Prostate gland (tissue), 2 donors: Measurements from ENCODE around the gene CACNG5. TPM values are rescaled to one million over a fixed set of nuclear protein-coding genes. Genes with fewer than 3 reads are reported as not detected.

Source experiments
- DNase-seq: peaks from one replicate; pipeline ENCODE4 v3.0.0-alpha.2; 2019; ENCODE audit warnings: low spot score
- H3K27ac ChIP-seq, 2 donors: fragments of 200-600 bp; sonication (generic); 2 replicates each; pipeline ENCODE4 v1.5.1; 2017 to 2019
- H3K27me3 ChIP-seq: fragments of 200-600 bp; sonication (generic); replicated peaks from 2 replicates; pipeline ENCODE4 v1.5.1; 2019; ENCODE audit not compliant: insufficient read depth
- H3K36me3 ChIP-seq, 2 donors: fragments of 200-600 bp; sonication (generic); 1 replicate in 1 of 2; 2 replicates in 1 of 2; pipeline versions ENCODE4 v1.5.1 to v1.8.1; 2017 to 2019
- H3K4me1 ChIP-seq: fragments of 200-600 bp; sonication (generic); replicated peaks from 2 replicates; pipeline ENCODE4 v1.5.1; 2019
- H3K4me3 ChIP-seq, 2 donors: fragments of 200-600 bp; sonication (generic); 2 replicates each; pipeline ENCODE4 v1.5.1; 2017 to 2019
- H3K9me3 ChIP-seq: fragments of 200-600 bp; sonication (generic); 2 replicates; pipeline ENCODE4 v1.5.1; 2017
- CTCF ChIP-seq, 4 experiments: fragments of 200-600 bp in 2 of 4; fragments of 450-650 bp in 2 of 4; sonication (generic) in 2 of 4; IDR thresholded peaks; 1 replicate in 3 of 4; 2 replicates in 1 of 4; pipeline ENCODE4 v1.5.1; 2016 to 2019; ENCODE audit warnings: antibody characterized with exemption in 4 of 4, mild to moderate bottlenecking in 2 of 4, moderate library complexity in 2 of 4
- POLR2A ChIP-seq: fragments of 450-650 bp; IDR thresholded peaks from one replicate; pipeline ENCODE4 v1.6.1; 2016; ENCODE audit warnings: antibody characterized with exemption, mild to moderate bottlenecking
- POLR2AphosphoS5 ChIP-seq: sonication (generic); formaldehyde crosslinking; IDR thresholded peaks from one replicate; pipeline ENCODE4 v1.6.1; 2017; ENCODE audit warnings: antibody characterized with exemption
- WGBS: methylation state at CpG from one replicate; pipeline ENCODE4 v1.1.5; 2018; 5-methylcytosine and 5-hydroxymethylcytosine counted together
- intact Hi-C: fragments of 100-400 bp; cut with DNase I; formaldehyde crosslinking; loops from one replicate; pipeline ENCODE4 v1.14.2; 2022
- total RNA-seq, 2 donors: library from RNA; depleted of rRNA; stranded (reverse); fragments of >200 nt; gene quantifications; one replicate each; pipeline ENCODE4 v1.1.0, GENCODE V29; 2016

The CACNG5 gene
- total RNA-seq, 2 donors from 2014 or later, result not detected

GRCh38 chr17:66811683-66812054 is 23.2 kb upstream of the CACNG5 start:
- no peak for TF ChIP-seq CTCF (IDR thresholded peaks at IDR 0.05)
- no peak for TF ChIP-seq POLR2A
- no peak for TF ChIP-seq POLR2AphosphoS5
- Histone ChIP-seq H3K4me3 (no peak overlapping the region), H3K36me3 (no peaks in the 10 kb centered on the region), H3K4me1 (no peaks in the 10 kb centered on the region), H3K27me3 (no peaks in the 10 kb centered on the region), H3K9me3 (no peaks in the 10 kb centered on the region), H3K27ac (no peak overlapping the region)
- whole genome bisulfite sequencing, result 75% methylated on average over 9 of the region's 9 CpGs
- intact Hi-C loops, result no loop called here
- DNase-seq, result no peak

- H3K4me1 ChIP-seq, result no peaks in the 10 kb centered on the region
- no peaks in the 10 kb centered on the region for H3K9me3 ChIP-seq
- H3K4me3 ChIP-seq, result no peak overlapping the region
- TF ChIP-seq CTCF (IDR thresholded peaks at IDR 0.05), result no peak
- TF ChIP-seq POLR2A, result no peak
- TF ChIP-seq POLR2AphosphoS5, result no peak
- no peaks in the 10 kb centered on the region for H3K36me3 ChIP-seq
- no peak for DNase-seq
- WGBS, result 90% methylated on average over 5 of the region's 5 CpGs
- no peak overlapping the region for H3K27ac ChIP-seq
- intact Hi-C loops, result no loop called here
- H3K27me3 ChIP-seq, result no peaks in the 10 kb centered on the region
Observed at GRCh38 chr17:66812571-66812970, 22.3 kb upstream of the CACNG5 start.

GRCh38 chr17:66813296-66813695 is 21.6 kb upstream of the CACNG5 start:
- Histone ChIP-seq H3K4me1 (no peaks in the 10 kb centered on the region), H3K9me3 (no peaks in the 10 kb centered on the region), H3K4me3 (no peak overlapping the region), H3K36me3 (no peaks in the 10 kb centered on the region), H3K27me3 (no peaks in the 10 kb centered on the region), H3K27ac (no peak overlapping the region)
- WGBS, result 54% methylated on average over 2 of the region's 2 CpGs
- TF ChIP-seq POLR2AphosphoS5 (no peak), CTCF (IDR thresholded peaks at IDR 0.05) (no peak), POLR2A (no peak)
- intact Hi-C loops, result no loop called here
- DNase-seq, result no peak

- 90% methylated on average over 6 of the region's 6 CpGs for WGBS
- H3K27ac ChIP-seq, result no peak overlapping the region
- no peak overlapping the region for H3K4me3 ChIP-seq
- no peaks in the 10 kb centered on the region for H3K27me3 ChIP-seq
- H3K4me1 ChIP-seq, result no peaks in the 10 kb centered on the region
- TF ChIP-seq POLR2AphosphoS5, result no peak
- no peak for TF ChIP-seq POLR2A
- no peak for TF ChIP-seq CTCF (IDR thresholded peaks at IDR 0.05)
- H3K9me3 ChIP-seq, result no peaks in the 10 kb centered on the region
- no peaks in the 10 kb centered on the region for H3K36me3 ChIP-seq
- intact Hi-C loops, result no loop called here
- DNase-seq, result no peak
Observed at GRCh38 chr17:66814026-66814425, 20.9 kb upstream of the CACNG5 start.

GRCh38 chr17:66814570-66814969 is 20.3 kb upstream of the CACNG5 start:
- intact Hi-C loops, result no loop called here
- TF ChIP-seq POLR2A (no peak), CTCF (IDR thresholded peaks at IDR 0.05) (no peak), POLR2AphosphoS5 (no peak)
- WGBS, result 44% methylated on average over 5 of the region's 5 CpGs
- DNase-seq, result no peak
- H3K9me3 ChIP-seq, result no peaks in the 10 kb centered on the region
- H3K4me1 ChIP-seq, result no peaks in the 10 kb centered on the region
- no peaks in the 10 kb centered on the region for H3K36me3 ChIP-seq
- no peak overlapping the region for H3K4me3 ChIP-seq
- H3K27ac ChIP-seq, result no peak overlapping the region
- no peaks in the 10 kb centered on the region for H3K27me3 ChIP-seq
